ENCODE data around the gene CD59. TPM values are rescaled to one million over a fixed set of nuclear protein-coding genes. Genes with fewer than 3 reads are reported as not detected.
"Not testable (repeated sequence)": the region's sequence is repeated elsewhere in the genome, so short reads cannot be mapped to it uniquely, and the experiment has no call there.

The CD59 gene
- total RNA-seq, 4 donors from 2014 or later: 252 to 647 (median 432) TPM

- no peaks in the 10 kb centered on the region for H3K36me3 ChIP-seq
- no peak overlapping the region for H3K4me3 ChIP-seq
- TF ChIP-seq POLR2AphosphoS5 (IDR thresholded peaks at IDR 0.05) (no peak), EP300 (IDR thresholded peaks at IDR 0.05) (no peak), POLR2A (IDR thresholded peaks at IDR 0.05) (no peak), CTCF (IDR thresholded peaks at IDR 0.05) (no peak)
- H3K27ac ChIP-seq: no peak overlapping the region
- H3K9me3 ChIP-seq: no peaks in the 10 kb centered on the region
- no peaks in the 10 kb centered on the region for H3K4me1 ChIP-seq
- peaks cover 9% of the 10 kb centered on the region for H3K27me3 ChIP-seq
- no peak for ATAC-seq
Measured at GRCh38 chr11:33663121-33663520, 73.1 kb downstream of the CD59 start.

GRCh38 chr11:33661526-33661925 is 74.7 kb downstream of the CD59 start:
- not testable (repeated sequence) for H3K4me1 ChIP-seq, H3K4me3 ChIP-seq, H3K36me3 ChIP-seq, H3K27me3 ChIP-seq, ATAC-seq, H3K9me3 ChIP-seq, H3K27ac ChIP-seq
- WGBS, 2 donors (ENCODE audit: low coverage in 1 of 2): 94 to 100% methylated on average over 1 to 7 of the region's 7 CpGs

GRCh38 chr11:33660962-33661361 is 75.3 kb downstream of the CD59 start:
- no peak overlapping the region for H3K27ac ChIP-seq
- 93% methylated on average over 4 of the region's 4 CpGs; no CpG with 5 or more reads in 1 of the 2 donors for WGBS, 2 donors (ENCODE audit: low coverage in 1 of 2)
- no peak for ATAC-seq
- TF ChIP-seq CTCF (IDR thresholded peaks at IDR 0.05) (no peak), POLR2AphosphoS5 (IDR thresholded peaks at IDR 0.05) (no peak), EP300 (IDR thresholded peaks at IDR 0.05) (no peak), POLR2A (IDR thresholded peaks at IDR 0.05) (no peak)
- H3K4me3 ChIP-seq: no peak overlapping the region
- H3K27me3 ChIP-seq: peaks cover 6% of the 10 kb centered on the region
- no peaks in the 10 kb centered on the region for H3K36me3 ChIP-seq
- no peaks in the 10 kb centered on the region for H3K9me3 ChIP-seq
- H3K4me1 ChIP-seq: no peaks in the 10 kb centered on the region

- no peak for ATAC-seq
- no peak overlapping the region for H3K27ac ChIP-seq
- H3K36me3 ChIP-seq: no peaks in the 10 kb centered on the region
- WGBS, 2 donors (ENCODE audit: low coverage in 1 of 2): 93 to 95% methylated on average over 2 of the region's 5 CpGs
- no peaks in the 10 kb centered on the region for H3K4me1 ChIP-seq
- H3K9me3 ChIP-seq: no peaks in the 10 kb centered on the region
- no peak overlapping the region for H3K4me3 ChIP-seq
- no peak for TF ChIP-seq POLR2AphosphoS5 (IDR thresholded peaks at IDR 0.05)
- no peak for TF ChIP-seq EP300 (IDR thresholded peaks at IDR 0.05)
- TF ChIP-seq POLR2A (IDR thresholded peaks at IDR 0.05): no peak
- TF ChIP-seq CTCF (IDR thresholded peaks at IDR 0.05): no peak
- no peaks in the 10 kb centered on the region for H3K27me3 ChIP-seq
Measured at GRCh38 chr11:33659370-33660139, 76.7 kb downstream of the CD59 start.

GRCh38 chr11:33658195-33658900 is 77.9 kb downstream of the CD59 start:
- no peak for ATAC-seq
- Histone ChIP-seq H3K4me3 (no peak overlapping the region), H3K27me3 (no peaks in the 10 kb centered on the region), H3K9me3 (no peaks in the 10 kb centered on the region), H3K36me3 (no peaks in the 10 kb centered on the region), H3K27ac (no peak overlapping the region), H3K4me1 (no peaks in the 10 kb centered on the region)
- no peak for TF ChIP-seq POLR2A (IDR thresholded peaks at IDR 0.05)
- TF ChIP-seq POLR2AphosphoS5 (IDR thresholded peaks at IDR 0.05): no peak
- no peak for TF ChIP-seq EP300 (IDR thresholded peaks at IDR 0.05)
- no peak for TF ChIP-seq CTCF (IDR thresholded peaks at IDR 0.05)
- 63% methylated on average over 3 of the region's 22 CpGs; no CpG with 5 or more reads in 1 of the 2 donors for WGBS, 2 donors (ENCODE audit: low coverage in 1 of 2)
